GM19035 (cell line): ENCODE data around the gene DDX39A.
"Not testable (repeated sequence)": the region's sequence is repeated elsewhere in the genome, so short reads cannot be mapped to it uniquely, and the experiment has no call there.

ENCODE experiments used
- ATAC-seq: cut with Tn5 transposase; IDR thresholded peaks from one replicate; pipeline ENCODE4 v1.9.1; 2021; ENCODE audit not compliant: unreplicated experiment

DDX39A gene

DNA sequence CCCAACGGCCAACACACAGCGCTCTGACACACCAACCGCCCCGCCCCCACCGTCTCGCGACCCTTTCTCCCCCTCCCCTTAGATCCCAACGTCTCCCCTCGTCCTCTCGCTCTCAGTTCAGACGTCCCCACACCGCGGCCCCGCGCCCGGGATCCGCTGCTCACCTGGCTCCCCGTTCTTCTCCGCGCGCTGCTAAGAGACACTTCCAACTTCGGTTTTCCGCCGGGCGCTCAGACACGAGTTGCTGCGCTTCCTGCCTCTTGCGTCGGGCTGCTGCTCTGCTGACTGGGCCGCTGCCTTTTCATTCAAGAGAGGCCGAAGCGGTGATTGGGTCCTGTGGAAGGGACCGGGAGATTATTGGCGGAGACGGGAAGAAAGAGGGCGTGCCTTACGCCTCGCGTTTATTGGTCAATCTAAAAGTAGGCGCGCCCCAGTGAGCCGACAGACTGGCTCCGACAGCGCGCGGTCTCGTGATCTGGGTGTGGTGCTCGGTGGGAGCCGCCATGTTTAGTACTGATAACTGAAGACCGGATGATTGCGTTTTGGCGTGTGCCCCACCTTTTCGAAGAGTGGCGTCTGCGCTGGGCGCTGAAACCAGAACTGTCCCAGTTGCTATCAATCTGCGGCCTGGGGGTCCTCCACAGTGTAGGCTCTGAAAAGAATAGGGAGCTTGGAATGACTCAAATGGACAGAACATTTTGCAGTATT lies at the start of gene DDX39A:
DDX39A (minus strand) TSS at position 236 of the 708 bp plus-strand sequence. CDS start 6,121 bp downstream, outside the sequence.
- ATAC-seq: peak; percentile 89

DNA sequence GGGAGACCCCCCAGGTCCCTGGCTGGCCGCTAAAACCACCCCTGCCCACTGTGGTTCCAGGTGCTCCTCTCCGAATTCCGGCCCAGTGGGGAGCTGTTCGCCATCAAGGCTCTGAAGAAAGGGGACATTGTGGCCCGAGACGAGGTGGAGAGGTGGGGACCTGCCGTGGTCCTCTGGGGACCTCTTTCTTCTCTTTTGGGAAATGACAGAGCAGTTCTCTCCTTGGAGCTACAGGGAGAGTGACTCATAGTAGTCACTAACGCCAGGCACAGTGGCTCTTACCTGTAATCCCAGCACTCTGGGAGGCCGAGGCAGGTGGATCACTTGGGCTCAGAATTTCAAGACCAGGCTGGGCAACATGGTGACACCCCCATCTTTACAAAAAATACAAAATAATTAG lies 48.7 kb upstream of the DDX39A start:
- no peak for ATAC-seq

DNA sequence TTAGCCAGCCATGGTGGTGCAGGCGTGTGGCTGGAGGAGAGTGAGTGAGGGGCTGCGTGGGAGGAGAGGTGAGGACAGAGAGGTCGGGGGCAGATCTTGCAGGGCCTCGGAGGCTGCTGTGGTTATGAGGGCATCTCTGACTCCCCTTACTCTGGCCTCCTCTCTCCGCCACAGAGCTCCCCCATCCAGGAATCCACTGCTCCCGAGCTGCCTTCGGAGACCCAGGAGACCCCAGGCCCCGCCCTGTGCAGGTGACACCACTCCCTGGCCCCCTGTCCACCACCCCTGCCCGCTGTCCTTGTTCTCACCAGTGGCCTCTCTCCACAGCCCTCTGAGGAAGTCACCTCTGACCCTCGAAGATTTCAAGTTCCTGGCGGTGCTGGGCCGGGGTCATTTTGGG lies 48.2 kb upstream of the DDX39A start:
- ATAC-seq: no peak

DNA sequence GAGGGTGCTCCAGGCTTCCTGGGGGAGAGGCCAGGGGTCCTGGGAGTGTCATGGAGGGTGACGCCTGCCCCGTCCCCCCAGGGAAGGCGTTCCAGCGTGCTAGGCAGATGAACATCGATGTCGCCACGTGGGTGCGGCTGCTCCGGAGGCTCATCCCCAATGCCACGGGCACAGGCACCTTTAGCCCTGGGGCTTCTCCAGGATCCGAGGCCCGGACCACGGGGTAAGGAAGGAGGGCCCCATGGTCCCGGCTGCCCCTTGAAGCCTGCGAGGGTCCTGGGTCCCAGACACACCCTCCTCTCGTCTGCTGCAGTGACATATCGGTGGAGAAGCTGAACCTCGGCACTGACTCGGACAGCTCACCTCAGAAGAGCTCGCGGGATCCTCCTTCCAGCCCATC lies 44.6 kb upstream of the DDX39A start:
- no peak for ATAC-seq

DNA sequence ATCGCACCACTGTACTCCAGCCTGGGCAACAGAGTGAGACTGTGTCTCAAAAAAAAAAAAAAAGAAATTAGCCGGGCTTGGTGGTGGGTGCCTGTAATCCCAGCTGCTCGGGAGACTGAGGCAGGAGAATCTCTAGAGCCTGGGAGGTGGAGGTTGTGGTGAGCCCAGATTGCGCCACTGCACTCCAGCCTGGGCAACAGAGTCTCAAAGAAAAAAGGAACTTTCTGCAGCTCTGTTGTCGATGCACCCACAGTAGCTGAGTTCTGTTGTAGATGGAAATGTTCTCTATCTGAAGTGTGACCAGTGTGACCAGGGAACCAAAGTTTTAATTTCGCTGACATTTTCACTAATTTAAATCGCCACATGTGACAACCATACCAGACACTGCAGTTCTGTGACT lies 43.3 kb upstream of the DDX39A start:
- ATAC-seq: not testable (repeated sequence)

DNA sequence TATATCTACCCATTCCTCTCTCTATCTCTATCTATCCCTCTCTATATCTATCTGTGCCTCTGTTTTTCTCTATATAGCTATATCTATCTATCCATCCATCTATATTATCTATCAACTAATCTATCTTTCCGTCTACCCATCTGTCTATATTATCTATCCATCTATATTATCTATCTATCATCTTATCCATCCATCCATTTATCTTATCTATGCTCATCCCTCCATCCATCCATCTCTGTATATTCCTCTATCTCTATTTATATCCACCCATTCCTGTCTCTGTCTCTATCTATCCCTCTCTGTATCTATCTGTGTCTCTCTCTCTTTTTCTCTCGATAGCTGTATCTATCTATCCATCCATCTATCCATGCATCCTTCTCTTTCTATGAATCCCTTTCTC lies 41.8 kb upstream of the DDX39A start:
- no peak for ATAC-seq

DNA sequence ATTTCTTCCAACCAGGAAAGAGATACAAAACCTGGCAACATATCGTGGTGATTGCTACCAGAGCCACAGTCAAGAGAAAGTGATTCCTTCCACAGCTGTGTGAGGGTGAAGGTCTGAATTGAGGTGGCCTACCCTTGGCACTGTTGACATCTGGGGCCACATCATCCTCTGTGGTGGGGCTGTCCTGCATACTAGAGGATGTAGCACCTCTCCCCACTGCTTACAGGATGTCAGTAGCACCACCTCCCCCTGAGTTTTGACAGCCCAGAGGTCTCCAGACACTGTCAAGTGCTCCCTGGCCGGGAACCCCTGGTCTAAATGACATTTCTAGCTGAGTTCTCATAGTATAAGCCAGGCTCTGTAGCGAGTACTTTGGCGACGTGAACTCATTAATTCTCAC lies 40.6 kb upstream of the DDX39A start:
- ATAC-seq: no peak

DNA sequence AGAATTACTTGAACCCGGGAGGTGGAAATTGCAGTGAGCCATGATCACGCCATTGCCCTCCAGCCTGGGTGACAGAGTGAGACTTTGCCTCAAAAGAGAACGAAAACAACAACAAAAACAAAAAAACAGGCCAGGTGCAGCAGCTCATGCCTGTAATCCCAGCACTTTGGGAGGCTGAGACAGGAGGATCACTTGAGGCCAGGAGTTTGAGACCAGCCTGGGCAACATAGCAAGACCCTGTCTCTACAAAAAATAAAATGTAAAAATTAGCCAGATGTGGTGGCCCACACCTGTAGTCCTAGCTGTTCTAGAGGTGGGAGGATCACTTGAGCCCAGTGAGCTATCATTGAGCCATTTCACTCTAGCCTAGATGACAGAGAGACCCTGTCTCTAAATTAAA lies 33.2 kb upstream of the DDX39A start:
- not testable (repeated sequence) for ATAC-seq

DNA sequence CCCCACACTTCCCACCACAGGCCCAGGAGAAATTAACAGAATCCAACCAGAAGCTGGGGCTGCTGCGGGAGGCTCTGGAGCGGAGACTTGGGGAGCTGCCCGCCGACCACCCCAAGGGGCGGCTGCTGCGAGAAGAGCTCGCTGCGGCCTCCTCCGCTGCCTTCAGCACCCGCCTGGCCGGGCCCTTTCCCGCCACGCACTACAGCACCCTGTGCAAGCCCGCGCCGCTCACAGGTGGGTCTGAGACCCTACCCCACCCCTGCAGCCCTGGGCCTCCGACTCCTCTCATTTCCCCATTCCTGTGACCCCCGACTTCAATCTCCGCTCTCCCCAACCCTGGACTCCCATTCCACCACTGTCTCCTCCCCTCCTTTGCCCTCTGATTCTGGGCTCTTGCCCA lies 31.7 kb upstream of the DDX39A start:
- no peak for ATAC-seq

DNA sequence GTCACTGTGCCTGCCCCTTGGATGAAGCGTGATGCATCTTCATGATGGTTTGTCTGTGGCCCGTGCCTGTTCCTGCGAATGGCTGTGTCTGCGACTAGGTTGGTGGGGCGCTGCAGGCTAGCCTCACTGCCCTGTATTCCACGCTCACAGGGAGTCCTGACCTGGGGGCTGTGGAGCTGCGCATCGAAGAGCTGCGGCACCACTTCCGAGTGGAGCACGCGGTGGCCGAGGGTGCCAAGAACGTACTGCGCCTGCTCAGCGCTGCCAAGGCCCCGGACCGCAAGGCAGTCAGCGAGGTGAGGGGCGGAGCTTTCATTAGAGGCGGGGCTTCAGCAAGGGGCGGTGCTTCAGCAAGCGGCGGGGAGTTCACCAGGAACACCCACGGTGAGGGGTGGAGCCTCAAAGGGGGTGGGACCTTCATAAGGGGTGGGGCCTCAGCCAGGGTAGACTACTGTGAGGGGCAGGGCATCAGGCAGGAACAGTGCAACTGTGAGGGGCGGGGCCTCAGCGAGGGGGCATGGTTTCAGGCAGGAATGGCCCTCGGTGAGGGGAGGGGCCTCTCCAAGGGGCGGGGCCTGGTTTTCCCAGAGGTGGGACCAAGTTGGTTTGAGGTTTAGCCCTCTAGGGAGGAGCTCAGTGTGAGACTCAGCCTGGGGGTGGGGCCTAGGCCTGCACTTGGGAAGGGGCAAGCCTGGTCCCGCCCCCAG lies 31.2 kb upstream of the DDX39A start:
- no peak for ATAC-seq

DNA sequence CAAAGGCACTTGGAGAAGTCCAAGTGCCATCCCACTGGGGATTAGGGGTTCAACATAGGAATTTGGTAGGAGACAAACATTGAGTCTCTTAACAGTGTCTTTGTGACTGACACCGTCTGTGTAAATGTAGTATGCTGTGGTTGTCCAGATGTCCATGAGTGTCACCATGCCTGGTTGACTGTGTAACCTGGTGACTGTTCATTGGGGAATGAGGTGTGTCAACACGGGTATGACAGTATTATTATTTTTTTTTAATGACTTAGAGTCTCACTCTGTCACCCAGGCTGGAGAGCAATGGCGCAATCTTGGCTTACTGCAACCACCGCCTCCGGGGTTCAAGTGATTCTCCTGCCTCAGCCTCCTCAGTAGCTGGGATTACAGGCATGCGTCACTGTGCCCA lies 30.2 kb upstream of the DDX39A start:
- ATAC-seq: no peak

DNA sequence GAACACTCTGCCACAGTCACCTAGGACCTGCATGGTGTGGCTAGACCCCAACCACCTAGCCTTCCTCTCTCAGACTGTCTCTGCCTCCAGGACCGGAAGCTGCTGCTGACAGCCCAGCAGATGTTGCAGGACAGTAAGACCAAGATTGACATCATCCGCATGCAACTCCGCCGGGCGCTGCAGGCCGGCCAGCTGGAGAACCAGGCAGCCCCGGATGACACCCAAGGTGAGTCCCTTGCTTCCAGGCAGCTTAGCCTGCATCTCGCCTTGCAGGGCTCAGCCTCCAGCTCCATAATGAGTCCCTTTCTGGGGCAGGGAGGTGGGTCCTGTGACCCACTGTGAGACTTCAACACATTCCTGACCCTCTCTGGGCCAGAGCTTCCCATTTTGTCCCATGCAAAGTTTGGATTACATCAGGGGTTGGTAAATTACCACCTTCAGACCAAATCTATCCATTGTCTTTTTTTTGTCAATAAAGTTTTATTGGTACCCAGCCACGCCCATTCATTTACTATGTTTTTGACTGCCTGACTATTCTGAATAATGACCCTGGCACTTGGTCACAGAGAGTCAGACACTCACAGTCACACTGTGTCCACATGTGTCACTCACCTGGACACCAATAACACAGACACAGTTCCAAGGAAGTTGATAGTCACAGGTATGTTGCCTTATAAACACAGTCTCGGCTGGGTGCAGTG lies 27.3 kb upstream of the DDX39A start:
- no peak for ATAC-seq

DNA sequence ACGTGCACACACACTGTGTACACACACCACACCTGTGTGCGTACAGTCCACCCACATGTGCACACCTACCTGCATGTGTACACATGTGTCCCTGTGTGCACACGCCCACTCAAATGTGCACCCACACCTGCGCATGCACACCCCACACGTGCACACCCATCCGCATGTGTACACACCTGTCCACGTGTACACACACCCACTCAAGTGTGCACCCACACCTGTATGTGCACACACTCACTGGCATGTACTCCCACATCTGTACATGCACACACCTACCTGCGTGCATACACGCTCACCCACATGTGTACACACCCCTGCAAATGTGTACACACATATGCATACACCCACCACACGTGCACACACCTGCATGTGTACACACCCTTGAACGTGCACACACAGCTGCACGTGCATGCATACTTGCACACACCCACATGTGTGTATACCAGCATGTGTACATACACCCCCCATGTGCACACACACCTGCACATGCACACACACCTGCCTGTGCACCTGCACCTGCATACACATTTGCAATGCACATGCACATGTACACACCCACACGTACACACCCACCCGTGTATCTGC lies 24.6 kb upstream of the DDX39A start:
- no peak for ATAC-seq

DNA sequence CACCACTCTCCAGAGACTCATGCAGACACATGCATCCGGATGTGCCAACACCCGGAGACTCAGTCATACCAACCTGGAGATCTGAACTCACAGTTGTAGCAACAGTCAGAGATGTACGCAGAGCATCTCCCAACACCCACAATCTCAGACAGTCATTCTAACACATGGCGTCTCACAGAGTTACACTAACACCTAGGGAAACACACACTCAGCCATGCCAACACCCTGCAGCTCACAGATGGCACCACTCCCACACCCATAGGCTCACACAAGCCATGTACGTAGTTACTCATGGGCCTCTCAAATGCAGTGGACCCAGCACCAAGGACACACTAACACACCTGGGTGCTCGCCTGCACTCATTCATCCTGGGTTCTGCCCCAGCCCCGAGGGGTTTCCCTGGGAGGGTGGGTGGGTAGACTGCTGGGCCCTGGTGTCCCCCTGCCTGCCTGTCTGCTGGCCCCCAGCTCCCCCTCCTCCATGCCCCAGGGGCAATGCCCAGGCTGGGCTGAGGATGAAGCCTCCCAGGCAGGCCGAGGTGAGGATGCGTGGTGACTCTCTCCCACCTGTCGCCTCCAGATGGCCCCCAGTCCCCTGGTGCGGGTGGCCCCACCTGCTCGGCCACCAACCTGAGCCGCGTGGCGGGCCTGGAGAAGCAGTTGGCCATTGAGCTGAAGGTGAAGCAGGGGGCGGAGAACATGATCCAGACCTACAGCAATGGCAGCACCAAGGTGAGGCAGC lies 23.9 kb upstream of the DDX39A start:
- ATAC-seq: no peak

DNA sequence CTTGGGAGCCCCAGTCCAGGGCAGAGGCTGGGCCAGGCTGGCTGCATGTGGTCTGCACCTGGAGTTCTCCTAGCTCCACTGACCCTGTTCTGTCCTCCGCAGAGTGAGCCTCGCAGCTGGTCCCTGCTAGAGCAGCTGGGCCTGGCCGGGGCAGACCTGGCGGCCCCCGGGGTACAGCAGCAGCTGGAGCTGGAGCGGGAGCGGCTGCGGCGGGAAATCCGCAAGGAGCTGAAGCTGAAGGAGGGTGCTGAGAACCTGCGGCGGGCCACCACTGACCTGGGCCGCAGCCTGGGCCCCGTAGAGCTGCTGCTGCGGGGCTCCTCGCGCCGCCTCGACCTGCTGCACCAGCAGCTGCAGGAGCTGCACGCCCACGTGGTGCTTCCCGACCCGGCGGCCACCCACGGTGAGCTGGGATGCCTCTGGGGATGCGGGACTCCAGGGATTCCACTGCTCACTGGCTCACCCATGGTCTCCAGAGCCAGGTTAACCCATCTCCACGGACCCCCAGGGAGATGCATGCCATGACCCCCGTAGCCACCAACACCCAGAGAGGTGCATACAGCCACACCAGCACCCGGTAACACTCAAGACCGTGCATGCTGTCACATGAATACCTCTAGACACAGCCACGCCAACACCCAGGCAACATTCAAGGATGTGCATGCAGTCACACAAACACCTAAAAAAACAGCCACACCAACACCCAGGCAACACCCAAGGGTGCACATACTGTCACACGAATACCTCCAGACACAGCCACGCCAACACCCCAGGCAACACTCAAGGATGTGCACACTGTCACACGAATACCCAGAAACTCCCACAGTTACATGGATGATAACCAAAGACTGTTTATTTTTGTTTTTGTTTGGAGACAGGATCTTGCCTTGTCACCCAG lies 22.1 kb upstream of the DDX39A start:
- no peak for ATAC-seq

DNA sequence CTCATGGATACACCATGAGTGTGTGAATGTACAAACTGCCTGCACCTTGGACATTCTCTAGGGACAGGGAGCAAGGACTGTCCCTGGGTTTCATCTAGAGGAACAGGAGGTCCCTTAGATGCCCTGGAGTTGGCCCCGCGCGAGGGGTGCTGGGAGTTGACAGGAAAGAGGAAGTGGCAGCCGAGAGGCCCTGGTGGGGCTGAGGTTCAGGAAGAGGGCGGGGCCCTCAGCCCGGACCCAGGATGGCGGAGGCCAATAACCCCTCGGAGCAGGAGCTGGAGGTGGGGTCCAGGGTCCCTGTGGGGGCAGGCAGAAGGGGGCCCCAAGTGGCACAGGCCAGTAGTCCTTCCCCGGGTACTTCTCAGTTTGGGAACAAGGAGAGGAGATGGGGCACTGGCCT lies 20.9 kb upstream of the DDX39A start:
- peak; percentile 85 for ATAC-seq

DNA sequence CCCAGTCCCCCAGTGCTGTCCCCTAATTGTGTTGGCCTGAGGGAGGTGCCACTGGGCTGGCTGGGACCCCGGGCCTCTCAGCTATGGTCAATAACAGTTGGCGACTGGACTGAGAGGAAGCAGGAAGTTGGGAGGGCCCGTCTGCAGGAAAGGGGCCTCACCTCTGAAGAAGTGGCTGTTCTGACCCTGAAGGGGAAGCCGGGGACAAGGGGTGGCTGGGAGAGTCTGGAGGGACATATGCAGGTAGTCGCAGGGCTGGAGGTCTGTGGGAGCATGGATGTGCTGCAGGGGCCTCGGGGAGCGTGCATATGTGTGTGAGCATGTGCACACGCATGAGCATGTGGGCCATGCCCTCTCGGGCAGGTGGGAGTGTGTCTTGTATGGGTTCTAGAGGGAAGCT lies 19.9 kb upstream of the DDX39A start:
- ATAC-seq: no peak

DNA sequence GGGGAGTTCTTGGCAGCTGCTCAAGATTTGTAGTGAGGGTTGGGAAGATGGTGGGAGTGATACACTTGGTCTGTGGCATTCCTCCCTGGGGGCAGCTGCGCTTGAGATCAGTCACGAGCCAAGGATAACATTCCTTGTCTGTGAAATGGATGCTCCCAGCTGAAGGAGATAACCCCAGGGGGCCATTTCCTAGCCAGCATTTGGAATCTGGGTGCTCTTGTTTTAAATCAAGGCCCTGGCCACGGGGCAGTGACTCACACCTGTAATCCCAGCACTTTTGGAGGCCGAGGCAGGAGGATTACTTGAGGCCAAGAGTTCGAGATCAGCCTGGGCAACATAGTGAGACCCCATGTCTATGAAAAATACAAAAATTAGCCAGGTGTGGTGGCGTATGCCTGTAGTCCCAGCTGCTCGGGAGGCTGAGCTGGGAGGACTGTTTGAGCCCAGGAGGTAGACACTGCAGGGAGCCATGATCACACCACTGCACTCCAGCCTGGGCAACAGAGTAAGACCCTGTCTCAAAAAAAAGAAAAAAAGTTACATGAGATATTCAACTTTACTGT lies 18.5 kb upstream of the DDX39A start:
- ATAC-seq: no peak

DNA sequence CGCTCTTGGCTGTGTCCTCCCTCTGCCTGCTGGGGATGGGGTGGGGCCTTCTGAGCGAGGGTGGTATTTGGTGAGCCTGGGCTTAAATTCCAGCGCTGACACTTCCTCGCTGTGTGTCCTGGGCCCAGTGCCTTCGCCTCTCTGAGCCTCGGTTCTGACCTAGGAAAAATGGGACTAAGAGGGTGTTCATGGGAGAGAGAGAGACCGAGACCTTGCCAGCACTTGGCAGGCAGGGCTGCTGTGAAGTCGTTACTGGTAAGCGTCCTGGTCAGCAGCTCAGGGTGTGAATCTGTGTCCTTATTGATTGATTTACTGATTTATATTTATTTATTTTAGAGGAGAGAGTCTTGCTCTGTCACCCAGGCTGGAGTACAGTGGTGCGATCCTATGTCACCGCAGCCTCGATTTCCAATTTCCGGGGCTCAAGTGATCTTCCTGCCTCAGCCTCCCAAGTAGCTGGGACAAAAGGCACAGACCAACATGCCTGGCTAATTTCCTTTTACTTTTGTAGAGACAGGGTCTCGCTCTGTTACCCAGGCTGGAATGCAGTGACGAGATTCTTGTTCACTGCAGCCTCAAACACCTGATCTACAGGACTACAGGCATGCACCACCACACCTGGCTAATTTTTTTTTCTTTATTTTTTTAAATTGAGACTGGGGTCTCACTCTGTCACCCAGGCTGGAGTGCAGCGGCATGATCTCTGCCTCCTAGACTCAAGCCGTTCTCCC lies 16.3 kb upstream of the DDX39A start:
- no peak for ATAC-seq
